ENCODE data around the gene DNAH10.

The DNAH10 gene

DNA sequence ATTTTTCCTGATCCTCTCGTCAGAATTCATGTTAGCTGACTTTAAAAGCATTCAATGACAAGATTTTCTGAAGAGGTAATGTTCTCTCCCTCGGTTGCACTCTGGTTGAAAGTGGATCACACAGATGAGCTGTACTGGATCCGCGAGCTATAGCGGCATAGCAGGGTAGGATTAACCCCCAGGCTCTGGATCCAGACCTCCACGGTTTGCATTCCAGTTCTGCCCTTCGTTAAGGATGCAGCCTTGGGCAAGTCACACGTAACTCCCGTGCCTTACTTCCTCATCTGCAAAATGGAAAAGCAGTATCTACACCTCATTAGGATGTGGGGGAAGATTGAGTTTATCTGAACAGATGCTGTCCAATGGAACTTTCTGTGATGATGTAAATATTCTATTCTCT lies 196.8 kb downstream of the DNAH10 start:
- FAIRE-seq = no peak
- no peak for DNase-seq (ENCODE audit: insufficient read length, low spot score)
- TF ChIP-seq, protein P1, sequence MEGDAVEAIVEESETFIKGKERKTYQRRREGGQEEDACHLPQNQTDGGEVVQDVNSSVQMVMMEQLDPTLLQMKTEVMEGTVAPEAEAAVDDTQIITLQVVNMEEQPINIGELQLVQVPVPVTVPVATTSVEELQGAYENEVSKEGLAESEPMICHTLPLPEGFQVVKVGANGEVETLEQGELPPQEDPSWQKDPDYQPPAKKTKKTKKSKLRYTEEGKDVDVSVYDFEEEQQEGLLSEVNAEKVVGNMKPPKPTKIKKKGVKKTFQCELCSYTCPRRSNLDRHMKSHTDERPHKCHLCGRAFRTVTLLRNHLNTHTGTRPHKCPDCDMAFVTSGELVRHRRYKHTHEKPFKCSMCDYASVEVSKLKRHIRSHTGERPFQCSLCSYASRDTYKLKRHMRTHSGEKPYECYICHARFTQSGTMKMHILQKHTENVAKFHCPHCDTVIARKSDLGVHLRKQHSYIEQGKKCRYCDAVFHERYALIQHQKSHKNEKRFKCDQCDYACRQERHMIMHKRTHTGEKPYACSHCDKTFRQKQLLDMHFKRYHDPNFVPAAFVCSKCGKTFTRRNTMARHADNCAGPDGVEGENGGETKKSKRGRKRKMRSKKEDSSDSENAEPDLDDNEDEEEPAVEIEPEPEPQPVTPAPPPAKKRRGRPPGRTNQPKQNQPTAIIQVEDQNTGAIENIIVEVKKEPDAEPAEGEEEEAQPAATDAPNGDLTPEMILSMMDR (IDR thresholded peaks at IDR 0.05; ENCODE audit: insufficient read depth, missing control alignments) = no peak

DNA sequence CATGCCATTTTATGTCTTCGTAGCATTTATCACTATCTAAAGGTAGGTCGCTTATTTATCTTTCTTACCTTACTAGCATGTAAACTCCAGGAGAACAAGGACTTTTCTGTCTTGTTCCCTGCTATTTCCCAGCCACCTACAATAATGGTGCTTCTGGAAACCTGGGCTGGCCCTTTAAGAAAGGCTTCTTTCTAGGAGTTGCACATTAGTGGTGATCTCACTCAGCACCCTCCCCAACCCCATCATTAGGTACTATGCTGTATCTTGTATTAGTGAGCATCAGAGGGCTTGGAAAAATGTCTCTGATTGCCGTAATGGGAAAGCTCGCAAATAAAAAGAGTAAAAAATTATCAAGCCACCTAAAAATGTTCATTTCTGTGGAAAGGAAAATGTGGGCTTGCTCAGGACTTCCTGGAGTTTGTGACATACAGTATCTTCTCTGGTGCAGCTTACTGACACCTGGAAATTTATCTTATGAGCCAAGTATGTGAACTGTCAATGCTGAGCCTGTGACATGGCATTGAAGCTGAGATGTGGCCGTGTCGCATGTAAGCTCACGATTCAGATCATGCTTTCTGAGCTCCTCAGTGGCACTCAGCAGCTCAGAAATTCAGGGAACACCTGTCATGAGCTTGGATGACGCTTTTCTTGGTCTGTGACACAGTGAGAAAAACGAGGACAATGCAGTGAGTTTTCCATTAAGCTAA lies 198.1 kb downstream of the DNAH10 start:
- DNase-seq (ENCODE audit: insufficient read length, low spot score) (no peak), FAIRE-seq (no peak)
- TF ChIP-seq, protein P1 (IDR thresholded peaks at IDR 0.05; ENCODE audit: insufficient read depth, missing control alignments) = no peak

DNA sequence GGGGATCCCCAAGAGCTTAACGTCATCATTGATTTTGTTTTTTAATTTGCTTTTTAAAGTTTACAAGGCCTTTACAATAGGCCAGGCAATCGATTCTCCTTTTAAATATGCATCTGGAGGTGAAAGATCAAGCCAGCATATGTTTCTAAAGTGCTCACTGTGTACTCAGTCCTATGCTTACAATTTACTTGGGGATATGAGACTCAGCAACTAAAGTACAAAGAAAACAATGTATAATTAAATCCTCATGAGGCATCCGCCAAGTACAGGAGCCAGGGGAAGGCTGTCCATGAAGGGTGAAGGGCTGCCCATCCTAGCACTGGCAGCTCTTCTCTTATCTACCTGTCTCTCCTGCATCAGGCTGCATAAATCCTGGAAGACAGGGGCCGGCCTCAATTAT lies 198.8 kb downstream of the DNAH10 start:
- FAIRE-seq (no peak), DNase-seq (ENCODE audit: insufficient read length, low spot score) (no peak)
- TF ChIP-seq, protein P1 (IDR thresholded peaks at IDR 0.05; ENCODE audit: insufficient read depth, missing control alignments) = no peak

DNA sequence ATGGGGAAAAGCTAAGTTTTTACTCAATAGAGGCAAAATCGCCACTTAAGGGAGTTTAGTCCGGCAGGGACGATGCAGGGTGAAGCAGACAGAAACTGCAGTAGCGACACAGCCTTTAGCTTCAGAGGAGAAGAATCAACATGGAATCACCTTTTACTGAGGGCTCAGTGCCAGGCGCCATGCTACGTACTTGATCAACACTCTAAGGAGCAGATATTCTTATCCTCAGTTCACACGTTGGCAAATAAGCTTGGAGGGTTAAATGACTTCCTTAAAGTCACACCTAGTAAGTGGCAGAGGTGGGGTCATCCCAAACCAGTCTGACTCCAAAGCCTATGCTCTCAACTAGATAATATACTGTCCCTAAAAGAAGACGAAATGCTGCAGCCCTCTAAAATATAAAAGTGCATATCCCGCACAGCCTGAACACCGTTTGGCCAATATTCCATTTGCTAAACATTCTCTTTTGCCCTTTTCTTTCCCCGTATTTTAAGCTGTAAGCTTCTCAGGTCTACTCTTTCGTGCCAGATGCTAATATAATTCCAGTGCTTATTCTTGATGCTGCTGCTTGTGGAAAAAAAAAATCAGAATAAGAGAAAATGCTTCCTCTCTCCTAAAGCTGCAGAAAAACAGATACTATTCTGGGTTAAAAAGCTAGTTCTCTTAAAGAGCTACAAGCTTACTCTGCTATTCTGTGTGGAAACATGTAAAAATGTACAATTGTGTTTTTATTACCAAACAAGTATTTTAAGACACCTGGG lies 199.7 kb downstream of the DNAH10 start:
- FAIRE-seq (no peak), DNase-seq (ENCODE audit: insufficient read length, low spot score) (no peak)
- TF ChIP-seq, protein P1 (IDR thresholded peaks at IDR 0.05; ENCODE audit: insufficient read depth, missing control alignments) = no peak

DNA sequence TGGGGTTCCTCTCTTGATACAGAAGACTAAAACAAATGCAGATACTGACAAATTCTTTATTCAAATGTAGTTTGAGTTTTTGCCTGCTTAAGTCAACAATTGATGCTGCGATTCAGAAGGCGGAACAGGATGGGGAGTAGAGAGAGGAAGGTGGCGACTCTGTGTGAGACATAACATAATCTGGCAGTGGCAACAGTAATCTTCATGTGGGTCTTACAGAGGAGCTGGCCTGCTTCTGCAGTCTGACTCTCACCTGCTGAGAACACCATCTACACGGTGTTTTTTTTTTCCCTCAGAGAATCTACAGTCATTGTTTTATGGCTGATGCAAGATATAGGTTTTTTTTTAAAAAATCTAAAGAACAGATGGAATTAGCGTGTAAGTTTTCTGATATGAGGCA lies 200.4 kb downstream of the DNAH10 start:
- TF ChIP-seq, protein P1 (IDR thresholded peaks at IDR 0.05; ENCODE audit: insufficient read depth, missing control alignments) = no peak
- DNase-seq (ENCODE audit: insufficient read length, low spot score) (no peak), FAIRE-seq (no peak)

DNA sequence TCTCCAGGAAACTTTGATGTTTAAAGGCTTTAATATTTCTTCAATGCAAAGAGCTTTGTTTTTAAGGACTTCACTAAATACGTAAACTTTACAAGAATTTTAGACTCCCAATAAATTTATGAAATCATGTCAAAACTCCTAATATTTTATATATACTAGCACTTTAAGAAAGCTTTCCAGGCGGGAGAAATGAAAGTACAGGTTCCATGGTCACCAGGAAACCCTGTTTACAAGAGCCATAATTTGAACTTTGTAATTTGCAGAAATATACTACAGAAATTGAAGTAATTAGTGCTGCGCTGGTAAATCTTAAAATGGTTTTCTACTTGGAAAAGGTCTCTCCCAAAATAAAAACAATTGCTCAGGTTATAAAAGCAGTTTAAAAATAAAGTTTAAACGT lies 201.7 kb downstream of the DNAH10 start:
- no peak for DNase-seq (ENCODE audit: insufficient read length, low spot score)
- FAIRE-seq = no peak
- TF ChIP-seq, protein P1 (IDR thresholded peaks at IDR 0.05; ENCODE audit: insufficient read depth, missing control alignments) = no peak

DNA sequence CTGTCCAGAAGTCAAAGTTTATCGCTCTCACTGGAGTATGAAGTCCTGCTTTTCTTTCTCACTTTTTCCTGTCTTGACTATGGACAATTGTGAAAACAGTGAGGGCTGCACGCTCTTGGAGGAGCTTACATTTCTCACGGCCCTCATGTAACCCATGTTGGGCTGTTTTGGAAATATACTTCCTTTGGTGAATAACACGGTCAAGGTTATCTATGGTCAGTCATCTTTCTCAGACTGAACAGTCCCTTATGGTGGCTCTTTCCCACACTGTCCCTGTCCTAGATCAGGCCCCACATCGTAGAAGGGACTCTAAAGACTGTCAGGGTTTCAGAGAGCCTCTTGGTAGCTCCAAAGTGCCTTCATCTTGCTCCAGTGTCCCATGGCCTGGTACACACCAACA lies 203.3 kb downstream of the DNAH10 start:
- no peak for DNase-seq (ENCODE audit: insufficient read length, low spot score)
- FAIRE-seq = no peak
- TF ChIP-seq, protein P1 (IDR thresholded peaks at IDR 0.05; ENCODE audit: insufficient read depth, missing control alignments) = no peak
